HG03521 (cell line): Measurements from ENCODE around the gene PIM3.
"Not testable (repeated sequence)": the region's sequence is repeated elsewhere in the genome, so short reads cannot be mapped to it uniquely, and the experiment has no call there.

ENCODE experiments used
- ATAC-seq: cut with Tn5 transposase; IDR thresholded peaks from one replicate; pipeline ENCODE4 v1.9.1; 2021; ENCODE audit warnings: mild to moderate bottlenecking, moderate library complexity; ENCODE audit not compliant: unreplicated experiment

PIM3 gene

GRCh38 chr22:49981799-49982198 is 21.2 kb downstream of the PIM3 start:
- not testable (repeated sequence) for ATAC-seq

GRCh38 chr22:49983148-49984042 is 22.8 kb downstream of the PIM3 start:
- ATAC-seq, result no peak

- ATAC-seq, result no peak
Measured at GRCh38 chr22:49986325-49986724, 25.8 kb downstream of the PIM3 start.

GRCh38 chr22:49989826-49990225 is 29.3 kb downstream of the PIM3 start:
- not testable (repeated sequence) for ATAC-seq

- no peak for ATAC-seq
Measured at GRCh38 chr22:49991167-49991566, 30.6 kb downstream of the PIM3 start.

GRCh38 chr22:49991907-49992533 is 31.4 kb downstream of the PIM3 start:
- no peak for ATAC-seq

GRCh38 chr22:49992921-49993648 is 32.5 kb downstream of the PIM3 start:
- no peak for ATAC-seq

GRCh38 chr22:49993649-49994360 is 33.2 kb downstream of the PIM3 start:
- ATAC-seq, result no peak

- ATAC-seq, result no peak
Measured at GRCh38 chr22:49994361-49995040, 33.9 kb downstream of the PIM3 start.

- ATAC-seq, result no peak
Measured at GRCh38 chr22:49995041-49995360, 34.4 kb downstream of the PIM3 start.

- no peak for ATAC-seq
Measured at GRCh38 chr22:49995361-49996118, 35.0 kb downstream of the PIM3 start.

GRCh38 chr22:49996119-49996517 is 35.5 kb downstream of the PIM3 start:
- no peak for ATAC-seq

- ATAC-seq, result no peak
Measured at GRCh38 chr22:49996518-49997250, 36.1 kb downstream of the PIM3 start.

- no peak for ATAC-seq
Measured at GRCh38 chr22:49997251-49997599, 36.7 kb downstream of the PIM3 start.

GRCh38 chr22:49997932-49998717 is 37.6 kb downstream of the PIM3 start:
- no peak for ATAC-seq

- no peak for ATAC-seq
Measured at GRCh38 chr22:49998718-49999062, 38.1 kb downstream of the PIM3 start.

GRCh38 chr22:49999063-49999945 is 38.7 kb downstream of the PIM3 start:
- no peak for ATAC-seq
